Heart left ventricle (tissue), 16 donors: ENCODE measurements around the gene TMEM43. TPM values are rescaled to one million over a fixed set of nuclear protein-coding genes. Genes with fewer than 3 reads are reported as not detected.
A peak's percentile ranks its signal among the peaks of the same experiment; 100 is the strongest.

ENCODE experiments used
- ATAC-seq, 4 donors: fragments of 200-7000 bp; cut with Tn5 transposase; one replicate each; pipeline ENCODE4 v1.9.1; 2020 to 2022; ENCODE audit warnings: moderate library complexity in 4 of 4, mild to moderate bottlenecking in 3 of 4, moderate number of reproducible peaks in 1 of 4
- DNase-seq, 5 donors: peaks; one replicate each; pipeline ENCODE4 v3.0.0-alpha.2; 2020
- H3K27ac ChIP-seq, 12 donors: fragments of 200-600 bp; sonication (generic) in 4 of 12; one replicate each; pipeline versions ENCODE4 v1.5.0 to v1.8.0; 2016 to 2022; ENCODE audit warnings: mild to moderate bottlenecking in 2 of 12
- H3K27me3 ChIP-seq, 9 donors: fragments of 200-600 bp; sonication (generic) in 2 of 9; one replicate each; pipeline versions ENCODE4 v1.5.1 to v1.8.0; 2016 to 2022; ENCODE audit warnings: mild to moderate bottlenecking in 3 of 9
- H3K36me3 ChIP-seq, 9 donors: fragments of 200-600 bp; sonication (generic) in 2 of 9; one replicate each; pipeline versions ENCODE4 v1.5.0 to v1.8.0; 2018 to 2022; ENCODE audit warnings: mild to moderate bottlenecking in 2 of 9
- H3K4me1 ChIP-seq, 12 donors: fragments of 200-600 bp; sonication (generic) in 4 of 12; one replicate each; pipeline versions ENCODE4 v1.5.0 to v1.8.0; 2016 to 2022; ENCODE audit warnings: mild to moderate bottlenecking in 3 of 12
- H3K4me3 ChIP-seq, 12 donors: fragments of 200-600 bp; sonication (generic) in 4 of 12; one replicate each; pipeline versions ENCODE4 v1.5.0 to v1.8.0; 2017 to 2022; ENCODE audit warnings: mild to moderate bottlenecking in 9 of 12, moderate library complexity in 4 of 12
- H3K9me3 ChIP-seq, 12 donors: fragments of 200-600 bp; sonication (generic) in 4 of 12; one replicate each; pipeline versions ENCODE4 v1.5.0 to v1.8.0; 2016 to 2022; ENCODE audit warnings: mild to moderate bottlenecking in 1 of 12
- CTCF ChIP-seq, 12 donors: fragments of 200-600 bp; sonication (generic) in 4 of 12; IDR thresholded peaks; one replicate each; pipeline versions ENCODE4 v1.5.0 to v1.8.0; 2018 to 2022; ENCODE audit warnings: antibody characterized with exemption in 12 of 12, mild to moderate bottlenecking in 5 of 12
- POLR2A ChIP-seq, 2 donors: fragments of 450-650 bp; IDR thresholded peaks; one replicate each; pipeline ENCODE4 v1.6.1; 2017; ENCODE audit warnings: antibody characterized with exemption in 2 of 2, mild to moderate bottlenecking in 2 of 2, moderate library complexity in 2 of 2
- WGBS, 4 donors: extraction: QIAGEN DNeasy Blood & Tissue Kit in 2 of 4; methylation state at CpG; one replicate each; pipeline versions ENCODE4 v1.1.5 to v1.1.7; 2013 to 2018; 5-methylcytosine and 5-hydroxymethylcytosine counted together
- intact Hi-C, 10 donors: fragments of 100-400 bp; cut with DNase I; formaldehyde crosslinking; loops; one replicate each; pipeline versions ENCODE4 v1.11.1 to v1.14.2; 2022
- polyA plus RNA-seq, 2 donors: library from polyadenylated mRNA; stranded (reverse); fragments of 200-250 nt; gene quantifications; one replicate each; pipeline ENCODE4 v1.2.3, GENCODE V29; 2013
- total RNA-seq, 9 donors: library from RNA; depleted of rRNA in 2 of 9; stranded (reverse); fragments of >200 nt in 2 of 9; fragmentation: NEBNext Ultra II Directional in 3 of 9; extraction: Animal tissue kit (Norgen Biotek cat#: 25700) in 3 of 9; gene quantifications; one replicate each; pipeline versions ENCODE4 v1.1.0 to v1.2.4, GENCODE V29; 2016 to 2023
- donor health status: ischemic (EF 13 %, LVEDD 7.1; RV severe dilation, severe dysfunction).
- donor health status: healthy with polysubstance abuse.
- donor health status: DM: no; HTN: yes; CAD: no.
- donor health status: DM: no; HTN: no; CAD: no.
- donor health status: ischemic (EF 25% LVEDD 6.9; RV normal size, moderate dysfunction).
- donor health status: ischemic (EF 25% LVEDD 5.7; RV mildly dilated, moderate dysfunction).
- donor health status: healthy.
- donor health status: DM: yes; HTN: yes; CAD: no.
- donor health status: ischemic (EF 35%, LVEDD 5.7; RV mildly dilated, moderate dysfunction).
- donor health status: nonischemic (EF 11% LVEDD 7.7; RV severe dilation, severe dysfunction).
- donor health status: DM: yes; HTN: yes; CAD: no.
- donor health status: PGD.
- donor health status: ischemic (EF 29% LVEDD 5.4; RV normal size, mild dysfunction).
- donor health status: nonischemic (EF 23%, LVEDD 6.1; RV moderate dilation, normal function).

TMEM43 gene
- total and polyA plus RNA-seq, 11 donors = 26.1 to 150 (median 46.0) TPM

- peak; percentile 5 to 67 (median 60) for ATAC-seq
- WGBS, 4 donors = 50 to 69% (median 65%) methylated on average over 1 to 3 of the region's 3 CpGs; no CpG with 5 or more reads in 1 of the 4 donors
- TF ChIP-seq CTCF (IDR thresholded peaks at IDR 0.05) = no peak
- H3K27ac ChIP-seq = peak overlapping the region in 9 of 12 donors; percentile 13 to 72 (median 52)
- intact Hi-C loops = no loop called here
- DNase-seq = peak in 3 of 5 donors; percentile 60 to 75 (median 63)
- H3K9me3 ChIP-seq = no peaks in the 10 kb centered on the region
- H3K36me3 ChIP-seq = peaks cover 0 to 99% (median 86%) of the 10 kb centered on the region in 9 donors
- H3K4me3 ChIP-seq = no peak overlapping the region
- H3K27me3 ChIP-seq = no peaks in the 10 kb centered on the region
- H3K4me1 ChIP-seq = peaks cover 0 to 26% (median 10%) of the 10 kb centered on the region in 12 donors
Measured at GRCh38 chr3:14137004-14137403, 12.2 kb downstream of the TMEM43 start.

GRCh38 chr3:14137445-14137844 is 12.6 kb downstream of the TMEM43 start:
- Histone ChIP-seq H3K4me1 (peaks cover 0 to 30% (median 14%) of the 10 kb centered on the region in 12 donors), H3K27ac (peak overlapping the region in 9 of 12 donors; percentile 13 to 72 (median 52)), H3K36me3 (peaks cover 0 to 99% (median 84%) of the 10 kb centered on the region in 9 donors), H3K9me3 (no peaks in the 10 kb centered on the region), H3K4me3 (no peak overlapping the region), H3K27me3 (no peaks in the 10 kb centered on the region)
- ATAC-seq (peak in 3 of 4 donors; percentile 1 to 3 (median 2)), DNase-seq (no peak)
- no peak for TF ChIP-seq POLR2A (IDR thresholded peaks at IDR 0.05)
- 50 to 64% (median 53%) methylated on average over 2 to 3 of the region's 3 CpGs for WGBS, 4 donors
- intact Hi-C loops = no loop called here

- DNase-seq (peak in 1 of 5 donors; percentile 6), ATAC-seq (no peak)
- Histone ChIP-seq H3K9me3 (no peaks in the 10 kb centered on the region), H3K4me3 (no peak overlapping the region), H3K27me3 (no peaks in the 10 kb centered on the region), H3K4me1 (peaks cover 0 to 39% (median 20%) of the 10 kb centered on the region in 12 donors), H3K27ac (peak overlapping the region in 2 of 12 donors; percentile 52 to 72), H3K36me3 (peaks cover 0 to 98% (median 76%) of the 10 kb centered on the region in 9 donors)
- TF ChIP-seq CTCF (IDR thresholded peaks at IDR 0.05) (no peak), POLR2A (IDR thresholded peaks at IDR 0.05) (no peak)
- WGBS, 4 donors = 86 to 89% (median 88%) methylated on average over 16 of the region's 16 CpGs
- intact Hi-C loops = no loop called here
Measured at GRCh38 chr3:14138109-14138877, 13.4 kb downstream of the TMEM43 start.

- Histone ChIP-seq H3K4me3 (no peak overlapping the region), H3K4me1 (peaks cover 0 to 46% (median 28%) of the 10 kb centered on the region in 12 donors), H3K9me3 (no peaks in the 10 kb centered on the region), H3K27me3 (no peaks in the 10 kb centered on the region), H3K36me3 (peaks cover 0 to 90% (median 68%) of the 10 kb centered on the region in 9 donors), H3K27ac (no peak overlapping the region)
- WGBS, 4 donors = 88 to 94% (median 93%) methylated on average over 10 to 14 of the region's 14 CpGs
- TF ChIP-seq POLR2A (IDR thresholded peaks at IDR 0.05) (no peak), CTCF (IDR thresholded peaks at IDR 0.05) (no peak)
- DNase-seq = peak in 1 of 5 donors; percentile 5
- intact Hi-C loops = no loop called here
- ATAC-seq = no peak
Measured at GRCh38 chr3:14138878-14139655, 14.2 kb downstream of the TMEM43 start.
